ENCODE results near the gene AHCTF1.
"Not testable (repeated sequence)": the region's sequence is repeated elsewhere in the genome, so short reads cannot be mapped to it uniquely, and the experiment has no call there.

The AHCTF1 gene

GRCh38 chr1:246876431-246876830, 55.3 kb downstream of the AHCTF1 start:
- Histone ChIP-seq H4K12ac (ENCODE audit: low read depth, low read length) (no peak overlapping the region), H3K4me1 (ENCODE audit: control insufficient read depth in 1 of 2, insufficient read depth in 2 of 2, low read length in 2 of 2) (no peaks in the 10 kb centered on the region), H3K4me3 (ENCODE audit: low read depth, low read length) (no peak overlapping the region), H3K79me2 (ENCODE audit: control insufficient read depth, insufficient read depth, low read length, poor library complexity) (no peaks in the 10 kb centered on the region), H2BK12ac (ENCODE audit: low read length) (no peak overlapping the region), H3K18ac (ENCODE audit: low read length) (no peak overlapping the region), H3K23ac (ENCODE audit: low read length) (no peak overlapping the region), H2BK5ac (ENCODE audit: low read depth, low read length, poor library complexity) (no peak overlapping the region), H3K27me3 (ENCODE audit: insufficient read depth, low read length) (no peaks in the 10 kb centered on the region), H3K79me1 (ENCODE audit: low read length) (no peaks in the 10 kb centered on the region), H2AK5ac (ENCODE audit: low read length) (no peak overlapping the region), H4K91ac (ENCODE audit: low read depth, low read length) (no peak overlapping the region), H3K36me3 (ENCODE audit: control insufficient read depth in 1 of 2, insufficient read depth in 2 of 2, low read length in 2 of 2) (peaks cover 5 to 24% of the 10 kb centered on the region in 2 experiments), H3K9ac (ENCODE audit: low read length) (no peak overlapping the region), H2BK120ac (ENCODE audit: insufficient read depth, low read length, poor library complexity) (no peak overlapping the region), H3K27ac (ENCODE audit: low read depth, low read length) (no peak overlapping the region), H2AFZ (ENCODE audit: insufficient read depth, low read length, poor library complexity) (no peak overlapping the region), H3K9me3 (ENCODE audit: insufficient read depth, low read depth, low read length) (no peaks in the 10 kb centered on the region), H3K4ac (ENCODE audit: low read depth, low read length) (no peak overlapping the region), H4K8ac (ENCODE audit: low read depth, low read length) (no peak overlapping the region), H3K4me2 (ENCODE audit: low read length) (no peak overlapping the region), H3K14ac (ENCODE audit: low read length) (no peak overlapping the region)
- no peak for DNase-seq
- WGBS (ENCODE audit: extremely low coverage, insufficient coverage, insufficient read length) = no CpG with 5 or more reads among the region's 3 CpGs

GRCh38 chr1:246875041-246876026, 56.4 kb downstream of the AHCTF1 start:
- Histone ChIP-seq H3K23ac (ENCODE audit: low read length) (no peak overlapping the region), H3K4me2 (ENCODE audit: low read length) (no peak overlapping the region), H3K79me2 (ENCODE audit: control insufficient read depth, insufficient read depth, low read length, poor library complexity) (no peaks in the 10 kb centered on the region), H2BK12ac (ENCODE audit: low read length) (no peak overlapping the region), H3K79me1 (ENCODE audit: low read length) (no peaks in the 10 kb centered on the region), H2AK5ac (ENCODE audit: low read length) (no peak overlapping the region), H3K4ac (ENCODE audit: low read depth, low read length) (no peak overlapping the region), H3K14ac (ENCODE audit: low read length) (no peak overlapping the region), H3K9me3 (ENCODE audit: insufficient read depth, low read depth, low read length) (no peaks in the 10 kb centered on the region), H3K18ac (ENCODE audit: low read length) (no peak overlapping the region), H3K4me3 (ENCODE audit: low read depth, low read length) (no peak overlapping the region), H4K12ac (ENCODE audit: low read depth, low read length) (no peak overlapping the region), H3K4me1 (ENCODE audit: control insufficient read depth in 1 of 2, insufficient read depth in 2 of 2, low read length in 2 of 2) (no peaks in the 10 kb centered on the region), H3K9ac (ENCODE audit: low read length) (no peak overlapping the region), H2BK5ac (ENCODE audit: low read depth, low read length, poor library complexity) (no peak overlapping the region), H4K8ac (ENCODE audit: low read depth, low read length) (no peak overlapping the region), H2BK120ac (ENCODE audit: insufficient read depth, low read length, poor library complexity) (no peak overlapping the region), H3K27me3 (ENCODE audit: insufficient read depth, low read length) (no peaks in the 10 kb centered on the region), H3K36me3 (ENCODE audit: control insufficient read depth in 1 of 2, insufficient read depth in 2 of 2, low read length in 2 of 2) (peaks cover 5 to 24% of the 10 kb centered on the region in 2 experiments), H3K27ac (ENCODE audit: low read depth, low read length) (no peak overlapping the region), H2AFZ (ENCODE audit: insufficient read depth, low read length, poor library complexity) (no peak overlapping the region), H4K91ac (ENCODE audit: low read depth, low read length) (no peak overlapping the region)
- WGBS (ENCODE audit: extremely low coverage, insufficient coverage, insufficient read length) = no CpG with 5 or more reads among the region's 8 CpGs
- peak; percentile 12 to 59 for DNase-seq

- no peaks in the 10 kb centered on the region for H3K9me3 ChIP-seq (ENCODE audit: insufficient read depth, low read depth, low read length)
- H3K4ac ChIP-seq (ENCODE audit: low read depth, low read length) = no peak overlapping the region
- H3K4me3 ChIP-seq (ENCODE audit: low read depth, low read length) = no peak overlapping the region
- H3K79me2 ChIP-seq (ENCODE audit: control insufficient read depth, insufficient read depth, low read length, poor library complexity) = no peaks in the 10 kb centered on the region
- H2BK5ac ChIP-seq (ENCODE audit: low read depth, low read length, poor library complexity) = no peak overlapping the region
- no peak overlapping the region for H3K14ac ChIP-seq (ENCODE audit: low read length)
- H4K8ac ChIP-seq (ENCODE audit: low read depth, low read length) = no peak overlapping the region
- no peak overlapping the region for H3K4me2 ChIP-seq (ENCODE audit: low read length)
- no peaks in the 10 kb centered on the region for H3K27me3 ChIP-seq (ENCODE audit: insufficient read depth, low read length)
- H3K18ac ChIP-seq (ENCODE audit: low read length) = no peak overlapping the region
- H4K91ac ChIP-seq (ENCODE audit: low read depth, low read length) = no peak overlapping the region
- no peaks in the 10 kb centered on the region for H3K79me1 ChIP-seq (ENCODE audit: low read length)
- no peak overlapping the region for H3K9ac ChIP-seq (ENCODE audit: low read length)
- H2AK5ac ChIP-seq (ENCODE audit: low read length) = no peak overlapping the region
- no peak overlapping the region for H2BK120ac ChIP-seq (ENCODE audit: insufficient read depth, low read length, poor library complexity)
- DNase-seq = no peak
- H3K27ac ChIP-seq (ENCODE audit: low read depth, low read length) = no peak overlapping the region
- H4K12ac ChIP-seq (ENCODE audit: low read depth, low read length) = no peak overlapping the region
- no peak overlapping the region for H2BK12ac ChIP-seq (ENCODE audit: low read length)
- peaks cover 8 to 11% of the 10 kb centered on the region in 2 experiments for H3K36me3 ChIP-seq (ENCODE audit: control insufficient read depth in 1 of 2, insufficient read depth in 2 of 2, low read length in 2 of 2)
- H3K4me1 ChIP-seq (ENCODE audit: control insufficient read depth in 1 of 2, insufficient read depth in 2 of 2, low read length in 2 of 2) = no peaks in the 10 kb centered on the region
- no peak overlapping the region for H2AFZ ChIP-seq (ENCODE audit: insufficient read depth, low read length, poor library complexity)
- WGBS (ENCODE audit: extremely low coverage, insufficient coverage, insufficient read length) = no CpG with 5 or more reads among the region's 2 CpGs
- H3K23ac ChIP-seq (ENCODE audit: low read length) = no peak overlapping the region
These were observed 65.8 kb downstream of the AHCTF1 start for GRCh38 chr1:246865921-246866320.

- H2BK12ac ChIP-seq (ENCODE audit: low read length); H3K14ac ChIP-seq (ENCODE audit: low read length); H2AK5ac ChIP-seq (ENCODE audit: low read length); H3K4me2 ChIP-seq (ENCODE audit: low read length); H4K91ac ChIP-seq (ENCODE audit: low read depth, low read length); H3K4me3 ChIP-seq (ENCODE audit: low read depth, low read length); H3K27ac ChIP-seq (ENCODE audit: low read depth, low read length); H3K23ac ChIP-seq (ENCODE audit: low read length); DNase-seq; H3K79me1 ChIP-seq (ENCODE audit: low read length); H3K9ac ChIP-seq (ENCODE audit: low read length); H2BK5ac ChIP-seq (ENCODE audit: low read depth, low read length, poor library complexity); H2BK120ac ChIP-seq (ENCODE audit: insufficient read depth, low read length, poor library complexity); H3K4ac ChIP-seq (ENCODE audit: low read depth, low read length); H3K79me2 ChIP-seq (ENCODE audit: control insufficient read depth, insufficient read depth, low read length, poor library complexity); H3K27me3 ChIP-seq (ENCODE audit: insufficient read depth, low read length); H3K4me1 ChIP-seq (ENCODE audit: control insufficient read depth in 1 of 2, insufficient read depth in 2 of 2, low read length in 2 of 2); H3K9me3 ChIP-seq (ENCODE audit: insufficient read depth, low read depth, low read length); H4K8ac ChIP-seq (ENCODE audit: low read depth, low read length); H4K12ac ChIP-seq (ENCODE audit: low read depth, low read length); H2AFZ ChIP-seq (ENCODE audit: insufficient read depth, low read length, poor library complexity); H3K18ac ChIP-seq (ENCODE audit: low read length): not testable (repeated sequence)
- WGBS (ENCODE audit: extremely low coverage, insufficient coverage, insufficient read length) = no CpG with 5 or more reads among the region's 9 CpGs
- peaks cover 15 to 17% of the 10 kb centered on the region in 2 experiments for H3K36me3 ChIP-seq (ENCODE audit: control insufficient read depth in 1 of 2, insufficient read depth in 2 of 2, low read length in 2 of 2)
These were observed 68.0 kb downstream of the AHCTF1 start for GRCh38 chr1:246863791-246864190.

All from trophoblast cell (in vitro differentiated cells and primary cell).